ENCODE results near the gene SLC28A1. TPM values are rescaled to one million over a fixed set of nuclear protein-coding genes. Genes with fewer than 3 reads are reported as not detected.

SLC28A1 gene
- total RNA-seq, 4 donors from 2014 or later: 0.22 to 0.42 TPM; not detected in 2

GRCh38 chr15:84990507-84990906 lies 106.0 kb downstream of the SLC28A1 start:
- Histone ChIP-seq H3K27ac (no peak overlapping the region), H3K36me3 (no peaks in the 10 kb centered on the region), H3K9me3 (no peaks in the 10 kb centered on the region), H3K4me1 (peaks cover 0 to 41% (median 20%) of the 10 kb centered on the region in 4 donors), H3K4me3 (no peak overlapping the region), H3K27me3 (no peaks in the 10 kb centered on the region)
- TF ChIP-seq EP300 (IDR thresholded peaks at IDR 0.05): no peak
- TF ChIP-seq POLR2A (IDR thresholded peaks at IDR 0.05): no peak
- no peak for TF ChIP-seq CTCF (IDR thresholded peaks at IDR 0.05)
- DNase-seq (ENCODE audit: low spot score in 2 of 2): no peak
- 29 to 30% methylated on average over 1 of the region's 1 CpG for WGBS, 2 donors

- Histone ChIP-seq H3K27ac (no peak overlapping the region), H3K4me1 (peaks cover 0 to 35% (median 16%) of the 10 kb centered on the region in 4 donors), H3K36me3 (no peaks in the 10 kb centered on the region), H3K27me3 (no peaks in the 10 kb centered on the region), H3K4me3 (no peak overlapping the region), H3K9me3 (no peaks in the 10 kb centered on the region)
- 75 to 77% methylated on average over 4 of the region's 4 CpGs for WGBS, 2 donors
- no peak for TF ChIP-seq EP300 (IDR thresholded peaks at IDR 0.05)
- no peak for TF ChIP-seq CTCF (IDR thresholded peaks at IDR 0.05)
- no peak for TF ChIP-seq POLR2A (IDR thresholded peaks at IDR 0.05)
- DNase-seq (ENCODE audit: low spot score in 2 of 2): no peak
Measured at GRCh38 chr15:84991014-84991712, 106.7 kb downstream of the SLC28A1 start.

- DNase-seq (ENCODE audit: low spot score in 2 of 2): no peak
- Histone ChIP-seq H3K4me3 (no peak overlapping the region), H3K27me3 (no peaks in the 10 kb centered on the region), H3K27ac (no peak overlapping the region), H3K36me3 (no peaks in the 10 kb centered on the region), H3K4me1 (peaks cover 0 to 29% (median 10%) of the 10 kb centered on the region in 4 donors), H3K9me3 (no peaks in the 10 kb centered on the region)
- TF ChIP-seq CTCF (IDR thresholded peaks at IDR 0.05) (no peak), POLR2A (IDR thresholded peaks at IDR 0.05) (no peak), EP300 (IDR thresholded peaks at IDR 0.05) (no peak)
- 75 to 78% methylated on average over 4 of the region's 4 CpGs for WGBS, 2 donors
Measured at GRCh38 chr15:84992157-84992944, 107.9 kb downstream of the SLC28A1 start.

Small RNA genes lying within 50 kb of the gene (small RNA-seq; reads per million reads assigned to genes)
- gene RF00402: not detected
- not detected for gene RNU6-339P
- not detected for gene RNU6-796P

Other genes starting within 250 kb of the SLC28A1 start
- 10 to 100 TPM; 19.7 to 40.2 (median 32.3) TPM for gene WDR73, start 230.4 kb upstream of the SLC28A1 start, total RNA-seq
- 100 to 1,000 TPM in 1 of 4 donors, 10 to 100 TPM in 3; 27.3 to 157 (median 68.0) TPM for gene NMB, start 226.5 kb upstream of the SLC28A1 start, total RNA-seq
- gene SEC11A, start 168.5 kb upstream of the SLC28A1 start, total RNA-seq: 100 to 1,000 TPM in 3 of 4 donors, 10 to 100 TPM in 1; 88.2 to 132 (median 119) TPM
- gene ZNF592, start 136.1 kb upstream of the SLC28A1 start, total RNA-seq: 10 to 100 TPM; 21.6 to 36.3 (median 32.6) TPM
- 1 to 10 TPM; 2.4 to 7.1 (median 4.7) TPM for gene ALPK3, start 67.3 kb upstream of the SLC28A1 start, total RNA-seq
- gene PDE8A, start 97.2 kb downstream of the SLC28A1 start, total RNA-seq: 100 to 1,000 TPM in 1 of 4 donors, 10 to 100 TPM in 3; 49.4 to 108 (median 64.3) TPM